ACHN (cell line): ENCODE measurements around the gene PPP2R3B.
"Not testable (repeated sequence)": the region's sequence is repeated elsewhere in the genome, so short reads cannot be mapped to it uniquely, and the experiment has no call there.

Experiments used
- DNase-seq: peaks from one replicate; pipeline ENCODE4 v3.0.0-alpha.2; 2015
- in situ Hi-C: cut with HindIII; loops from 2 replicates; pipeline ENCODE4 v1.10.0; 2017; ENCODE audit warnings: low sequenced_read_pairs, low pct_ligation_motif_present, low pct_unique_long_range_greater_than_20kb

Gene PPP2R3B

GRCh38 chrX:314781-315595 is 71.7 kb downstream of the PPP2R3B start:
- in situ Hi-C loops, result no loop called here

GRCh38 chrX:314049-314448 is 72.7 kb downstream of the PPP2R3B start:
- no peak for DNase-seq
- in situ Hi-C loops, result no loop called here

More at GRCh38 chrX:314781-315595, 71.7 kb downstream of the PPP2R3B start:
- DNase-seq, result no peak

GRCh38 chrX:313546-313945 is 73.2 kb downstream of the PPP2R3B start:
- no peak for DNase-seq
- in situ Hi-C loops, result no loop called here

GRCh38 chrX:312621-313331 is 73.9 kb downstream of the PPP2R3B start:
- in situ Hi-C loops, result no loop called here

GRCh38 chrX:311156-312129 is 75.3 kb downstream of the PPP2R3B start:
- in situ Hi-C loops, result no loop called here
- DNase-seq, result no peak

More at GRCh38 chrX:312621-313331, 73.9 kb downstream of the PPP2R3B start:
- DNase-seq, result no peak

- in situ Hi-C loops, result no loop called here
- DNase-seq, result no peak
Observed at GRCh38 chrX:310621-311155, 76.0 kb downstream of the PPP2R3B start.

GRCh38 chrX:308821-309520 is 77.7 kb downstream of the PPP2R3B start:
- in situ Hi-C loops, result no loop called here
- no peak for DNase-seq

- in situ Hi-C loops, result no loop called here
- DNase-seq, result no peak
Observed at GRCh38 chrX:307261-308111, 79.2 kb downstream of the PPP2R3B start.

GRCh38 chrX:306614-307251 is 80.0 kb downstream of the PPP2R3B start:
- DNase-seq, in situ Hi-C loops: not testable (repeated sequence)

GRCh38 chrX:305781-306613 is 80.7 kb downstream of the PPP2R3B start:
- DNase-seq, in situ Hi-C loops: not testable (repeated sequence)

- no peak for DNase-seq
- in situ Hi-C loops, result no loop called here
Observed at GRCh38 chrX:302975-303374, 83.7 kb downstream of the PPP2R3B start.

GRCh38 chrX:300334-300733 is 86.4 kb downstream of the PPP2R3B start:
- DNase-seq, result no peak
- in situ Hi-C loops, result no loop called here

GRCh38 chrX:298993-299392 is 87.7 kb downstream of the PPP2R3B start:
- no peak for DNase-seq
- in situ Hi-C loops, result no loop called here

- no peak for DNase-seq
- in situ Hi-C loops, result no loop called here
Observed at GRCh38 chrX:295136-295535, 91.6 kb downstream of the PPP2R3B start.

GRCh38 chrX:292900-293897 is 93.5 kb downstream of the PPP2R3B start:
- in situ Hi-C loops, result no loop called here
- DNase-seq, result no peak
